H9 (cell line): ENCODE data around the gene FANCC. TPM values are rescaled to one million over a fixed set of nuclear protein-coding genes. Genes with fewer than 3 reads are reported as not detected.

Source experiments
- DNase-seq: peaks from one replicate; pipeline ENCODE4 v3.0.0-alpha.2; 2017
- H2AFZ ChIP-seq: one replicate; pipeline ENCODE4 v1.6.1; 2013; ENCODE audit warnings: mild to moderate bottlenecking, low read length, control low read depth, moderate library complexity
- H2AK5ac ChIP-seq: 2 replicates; pipeline ENCODE4 v1.6.1; 2013; ENCODE audit warnings: low read length, control low read depth, mixed read lengths; ENCODE audit not compliant: insufficient read length
- H2BK120ac ChIP-seq: one replicate; pipeline ENCODE4 v1.6.1; 2013; ENCODE audit warnings: low read depth, mild to moderate bottlenecking, low read length, control low read depth, inconsistent platforms; ENCODE audit not compliant: poor library complexity, severe bottlenecking
- H2BK12ac ChIP-seq: 2 replicates; pipeline ENCODE4 v1.6.1; 2013; ENCODE audit warnings: low read length, control low read depth, mixed read lengths, low read depth; ENCODE audit not compliant: insufficient read length
- H2BK15ac ChIP-seq: 2 replicates; pipeline ENCODE4 v1.6.1; 2013; ENCODE audit warnings: low read depth, low read length, control low read depth
- H2BK20ac ChIP-seq: one replicate; pipeline ENCODE4 v1.6.1; 2013; ENCODE audit warnings: low read depth, mild to moderate bottlenecking, low read length, control low read depth, inconsistent platforms; ENCODE audit not compliant: poor library complexity, severe bottlenecking
- H2BK5ac ChIP-seq: 2 replicates; pipeline ENCODE4 v1.6.1; 2013; ENCODE audit warnings: low read length, control low read depth, mixed read lengths; ENCODE audit not compliant: insufficient read length
- H3K14ac ChIP-seq: 2 replicates; pipeline ENCODE4 v1.6.1; 2013; ENCODE audit warnings: low read length, control low read depth; ENCODE audit not compliant: insufficient read depth
- H3K18ac ChIP-seq: 2 replicates; pipeline ENCODE4 v1.6.1; 2013; ENCODE audit warnings: low read depth, mild to moderate bottlenecking, mixed read lengths, low read length, control low read depth; ENCODE audit not compliant: insufficient read length
- H3K23ac ChIP-seq: 2 replicates; pipeline ENCODE4 v1.6.1; 2013; ENCODE audit warnings: low read length, control low read depth, mixed read lengths, low read depth; ENCODE audit not compliant: insufficient read length
- H3K23me2 ChIP-seq: 2 replicates; pipeline ENCODE4 v1.6.1; 2013; ENCODE audit warnings: low read depth, mild to moderate bottlenecking, mixed read lengths, low read length, control low read depth; ENCODE audit not compliant: insufficient read length, poor library complexity, severe bottlenecking
- H3K27ac ChIP-seq: 2 replicates; pipeline ENCODE4 v1.5.1; 2013; ENCODE audit warnings: low read length, control low read depth, mixed read lengths, low read depth; ENCODE audit not compliant: insufficient read length
- H3K27me3 ChIP-seq: 2 replicates; pipeline ENCODE4 v1.6.1; 2013; ENCODE audit warnings: low read length, control low read depth, inconsistent platforms; ENCODE audit not compliant: insufficient read depth
- H3K4ac ChIP-seq: 2 replicates; pipeline ENCODE4 v1.6.1; 2013; ENCODE audit warnings: low read depth, mild to moderate bottlenecking, control low read depth, inconsistent platforms, low read length, moderate library complexity
- H3K4me1 ChIP-seq: 2 replicates; pipeline ENCODE4 v1.6.1; 2013; ENCODE audit warnings: low read length, control low read depth, inconsistent platforms; ENCODE audit not compliant: insufficient read depth
- H3K4me2 ChIP-seq: 2 replicates; pipeline ENCODE4 v1.6.1; 2013; ENCODE audit warnings: low read length, control low read depth, mixed read lengths; ENCODE audit not compliant: insufficient read length, insufficient read depth
- H3K56ac ChIP-seq: 2 replicates; pipeline ENCODE4 v1.6.1; 2013; ENCODE audit warnings: low read depth, mild to moderate bottlenecking, mixed read lengths, low read length, control low read depth; ENCODE audit not compliant: insufficient read length
- H3K79me1 ChIP-seq: 2 replicates; pipeline ENCODE4 v1.6.1; 2013; ENCODE audit warnings: low read depth, mild to moderate bottlenecking, moderate library complexity, low read length, control low read depth, inconsistent platforms; ENCODE audit not compliant: insufficient read depth, poor library complexity, severe bottlenecking
- H3K79me2 ChIP-seq: 2 replicates; pipeline ENCODE4 v1.6.1; 2013; ENCODE audit warnings: low read length, control low read depth, inconsistent platforms; ENCODE audit not compliant: insufficient read depth
- H3K9ac ChIP-seq: 2 replicates; pipeline ENCODE4 v1.6.1; 2013; ENCODE audit warnings: low read length, control low read depth, mixed read lengths; ENCODE audit not compliant: insufficient read length; ENCODE audit errors: extremely low read depth
- H3K9me3 ChIP-seq: one replicate; pipeline ENCODE4 v1.6.1; 2013; ENCODE audit warnings: low read depth, low read length, inconsistent platforms; ENCODE audit not compliant: control insufficient read depth
- H3T11ph ChIP-seq: one replicate; pipeline ENCODE4 v1.6.1; 2013; ENCODE audit warnings: mild to moderate bottlenecking, low read length, control low read depth, inconsistent platforms
- H4K20me1 ChIP-seq: one replicate; pipeline ENCODE4 v1.6.1; 2013; ENCODE audit not compliant: control insufficient read depth, insufficient read length, insufficient read depth
- H4K5ac ChIP-seq: 2 replicates; pipeline ENCODE4 v1.6.1; 2013; ENCODE audit warnings: low read depth, mild to moderate bottlenecking, mixed read lengths, low read length, control low read depth; ENCODE audit not compliant: insufficient read length
- H4K8ac ChIP-seq: replicated peaks from 2 replicates; pipeline ENCODE4 v1.6.1; 2013; ENCODE audit warnings: low read length, control low read depth, mixed read lengths, low read depth; ENCODE audit not compliant: insufficient read length
- H4K91ac ChIP-seq: 2 replicates; pipeline ENCODE4 v1.6.1; 2013; ENCODE audit warnings: low read depth, mild to moderate bottlenecking, moderate library complexity, mixed read lengths, low read length, control low read depth; ENCODE audit not compliant: insufficient read length
- H3K27ac Mint-ChIP-seq, 3 experiments: 2 replicates in 2 of 3; 3 replicates in 1 of 3; pipeline ENCODE4 v1.8.0; 2020 to 2021; ENCODE audit warnings: mixed read lengths in 3 of 3, mild to moderate bottlenecking in 1 of 3, moderate library complexity in 1 of 3
- H3K27me3 Mint-ChIP-seq: 2 replicates; pipeline ENCODE4 v1.8.0; 2021; ENCODE audit warnings: low read depth, mild to moderate bottlenecking, moderate library complexity, mixed read lengths
- H3K36me3 Mint-ChIP-seq, 3 experiments: 2 replicates in 2 of 3; 3 replicates in 1 of 3; pipeline ENCODE4 v1.8.0; 2020 to 2021; ENCODE audit warnings: low read depth in 3 of 3, mixed read lengths in 3 of 3; ENCODE audit not compliant: insufficient read depth in 1 of 3
- H3K4me1 Mint-ChIP-seq, 2 experiments: 2 replicates each; pipeline ENCODE4 v1.8.0; 2020; ENCODE audit warnings: mixed read lengths in 2 of 2
- H3K4me3 Mint-ChIP-seq, 2 experiments: 2 replicates in 1 of 2; 3 replicates in 1 of 2; pipeline ENCODE4 v1.8.0; 2020 to 2021; ENCODE audit warnings: mild to moderate bottlenecking in 2 of 2, mixed read lengths in 2 of 2, moderate library complexity in 1 of 2
- H3K9me3 Mint-ChIP-seq, 2 experiments: 2 replicates in 1 of 2; 3 replicates in 1 of 2; pipeline ENCODE4 v1.8.0; 2020; ENCODE audit warnings: mild to moderate bottlenecking in 2 of 2, mixed read lengths in 2 of 2, moderate library complexity in 1 of 2
- WGBS: extraction: QIAGEN DNeasy Blood & Tissue Kit; methylation state at CpG from one replicate; pipeline ENCODE4 v1.1.7; 2013; ENCODE audit warnings: missing lambda C conversion rate, low lambda C conversion rate, mixed read lengths; ENCODE audit not compliant: insufficient read length; ENCODE audit errors: extremely low coverage; 5-methylcytosine and 5-hydroxymethylcytosine counted together
- total RNA-seq: library from RNA; stranded (reverse); gene quantifications from 2 replicates; pipeline ENCODE4 v1.2.1, GENCODE V29; 2021
- TF ChIP-seq, protein P1 (sequence below): fragments of 200-600 bp; sonication (generic); conservative IDR thresholded peaks from 3 replicates; pipeline ENCODE4 v1.8.0; 2021; ENCODE audit warnings: antibody characterized with exemption, mild to moderate bottlenecking

FANCC gene
- total RNA-seq, 1 experiment from 2014 or later, result 14.6 TPM

GRCh38 chr9:95093586-95093985, 223.9 kb downstream of the FANCC start:
- Histone ChIP-seq H4K91ac (no peak overlapping the region), H3K23me2 (no peaks in the 10 kb centered on the region), H3K9ac (no peak overlapping the region), H3T11ph (no peak overlapping the region), H3K4me1 (no peaks in the 10 kb centered on the region; the same call in 1 of the 2 replicates), H4K20me1 (no peaks in the 10 kb centered on the region), H2BK12ac (no peak overlapping the region), H4K5ac (no peak overlapping the region), H2AK5ac (no peak overlapping the region), H2BK15ac (no peak overlapping the region), H3K4me2 (no peak overlapping the region), H3K4ac (no peak overlapping the region), H3K27ac (no peak overlapping the region), H2BK120ac (no peak overlapping the region), H3K18ac (no peak overlapping the region), H3K56ac (no peak overlapping the region), H4K8ac (no peak overlapping the region), H2BK20ac (no peak overlapping the region), H3K9me3 (no peaks in the 10 kb centered on the region), H3K27me3 (no peaks in the 10 kb centered on the region), H2AFZ (no peak overlapping the region), H3K79me1 (no peaks in the 10 kb centered on the region), H3K14ac (0 out of 2 replicates have a peak overlapping the region, but pooled peaks have one; percentile 17), H2BK5ac (no peak overlapping the region), H3K79me2 (no peaks in the 10 kb centered on the region), H3K23ac (no peak overlapping the region)
- Mint-ChIP-seq H3K9me3 (no peaks in the 10 kb centered on the region), H3K27me3 (no peaks in the 10 kb centered on the region; the same call in 1 of the 2 replicates), H3K4me3 (no peak overlapping the region), H3K4me1 (peaks cover 32 to 48% of the 10 kb centered on the region in 2 experiments), H3K27ac (peak overlapping the region in 2 of 3 experiments; percentile 18 to 22; a peak in 3 of 7 replicates), H3K36me3 (peaks cover 0 to 3% (median 2%) of the 10 kb centered on the region in 3 experiments; a peak in 2 of 7 replicates)
- no CpG with 5 or more reads among the region's 16 CpGs for WGBS
- TF ChIP-seq, protein P1, sequence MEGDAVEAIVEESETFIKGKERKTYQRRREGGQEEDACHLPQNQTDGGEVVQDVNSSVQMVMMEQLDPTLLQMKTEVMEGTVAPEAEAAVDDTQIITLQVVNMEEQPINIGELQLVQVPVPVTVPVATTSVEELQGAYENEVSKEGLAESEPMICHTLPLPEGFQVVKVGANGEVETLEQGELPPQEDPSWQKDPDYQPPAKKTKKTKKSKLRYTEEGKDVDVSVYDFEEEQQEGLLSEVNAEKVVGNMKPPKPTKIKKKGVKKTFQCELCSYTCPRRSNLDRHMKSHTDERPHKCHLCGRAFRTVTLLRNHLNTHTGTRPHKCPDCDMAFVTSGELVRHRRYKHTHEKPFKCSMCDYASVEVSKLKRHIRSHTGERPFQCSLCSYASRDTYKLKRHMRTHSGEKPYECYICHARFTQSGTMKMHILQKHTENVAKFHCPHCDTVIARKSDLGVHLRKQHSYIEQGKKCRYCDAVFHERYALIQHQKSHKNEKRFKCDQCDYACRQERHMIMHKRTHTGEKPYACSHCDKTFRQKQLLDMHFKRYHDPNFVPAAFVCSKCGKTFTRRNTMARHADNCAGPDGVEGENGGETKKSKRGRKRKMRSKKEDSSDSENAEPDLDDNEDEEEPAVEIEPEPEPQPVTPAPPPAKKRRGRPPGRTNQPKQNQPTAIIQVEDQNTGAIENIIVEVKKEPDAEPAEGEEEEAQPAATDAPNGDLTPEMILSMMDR, result no peak
- DNase-seq, result no peak
